ENCODE results near the gene BANP.

DNA sequence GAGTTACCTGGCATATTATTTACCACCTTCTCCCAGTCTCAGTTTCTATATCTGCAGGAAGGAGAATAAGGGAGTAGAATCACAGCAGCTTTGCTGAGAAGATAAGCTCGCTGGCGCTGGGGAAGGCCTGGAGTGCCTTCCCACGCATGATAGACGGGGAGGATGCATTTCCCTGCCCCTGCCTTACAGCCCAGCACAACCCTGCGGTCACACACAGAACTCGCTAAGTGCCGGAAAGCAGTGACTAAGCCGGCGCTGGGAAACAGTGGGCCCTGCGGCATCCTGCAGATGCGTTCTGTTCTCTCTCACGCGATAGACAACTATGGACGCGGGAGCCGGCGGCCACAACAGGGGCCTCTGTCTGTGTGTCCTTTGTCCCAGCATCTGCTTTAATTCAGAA is 19.7 kb upstream of the BANP start:
- TF ChIP-seq, protein P1, sequence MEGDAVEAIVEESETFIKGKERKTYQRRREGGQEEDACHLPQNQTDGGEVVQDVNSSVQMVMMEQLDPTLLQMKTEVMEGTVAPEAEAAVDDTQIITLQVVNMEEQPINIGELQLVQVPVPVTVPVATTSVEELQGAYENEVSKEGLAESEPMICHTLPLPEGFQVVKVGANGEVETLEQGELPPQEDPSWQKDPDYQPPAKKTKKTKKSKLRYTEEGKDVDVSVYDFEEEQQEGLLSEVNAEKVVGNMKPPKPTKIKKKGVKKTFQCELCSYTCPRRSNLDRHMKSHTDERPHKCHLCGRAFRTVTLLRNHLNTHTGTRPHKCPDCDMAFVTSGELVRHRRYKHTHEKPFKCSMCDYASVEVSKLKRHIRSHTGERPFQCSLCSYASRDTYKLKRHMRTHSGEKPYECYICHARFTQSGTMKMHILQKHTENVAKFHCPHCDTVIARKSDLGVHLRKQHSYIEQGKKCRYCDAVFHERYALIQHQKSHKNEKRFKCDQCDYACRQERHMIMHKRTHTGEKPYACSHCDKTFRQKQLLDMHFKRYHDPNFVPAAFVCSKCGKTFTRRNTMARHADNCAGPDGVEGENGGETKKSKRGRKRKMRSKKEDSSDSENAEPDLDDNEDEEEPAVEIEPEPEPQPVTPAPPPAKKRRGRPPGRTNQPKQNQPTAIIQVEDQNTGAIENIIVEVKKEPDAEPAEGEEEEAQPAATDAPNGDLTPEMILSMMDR (IDR thresholded peaks at IDR 0.05) = no peak
- no peak for TF ChIP-seq POLR2A (IDR thresholded peaks at IDR 0.05)
